Urinary bladder (tissue), 4 donors: ENCODE results near the gene WRAP53. TPM values are rescaled to one million over a fixed set of nuclear protein-coding genes. Genes with fewer than 3 reads are reported as not detected.

Source experiments
- DNase-seq: peaks from one replicate; pipeline ENCODE4 v3.0.0-alpha.2; 2015; ENCODE audit errors: extremely low spot score
- H3K27ac ChIP-seq: one replicate; pipeline ENCODE4 v1.5.1; 2013; ENCODE audit warnings: low read depth, mild to moderate bottlenecking, moderate library complexity
- H3K36me3 ChIP-seq: one replicate; pipeline ENCODE4 v1.6.1; 2013; ENCODE audit warnings: mild to moderate bottlenecking, moderate library complexity; ENCODE audit not compliant: insufficient read depth
- H3K4me1 ChIP-seq: one replicate; pipeline ENCODE4 v1.6.1; 2013; ENCODE audit warnings: mild to moderate bottlenecking, moderate library complexity; ENCODE audit not compliant: insufficient read depth
- H3K4me3 ChIP-seq: one replicate; pipeline ENCODE4 v1.5.1; 2013; ENCODE audit warnings: low read depth, low read length
- WGBS: extraction: QIAGEN DNeasy Blood & Tissue Kit; methylation state at CpG from one replicate; pipeline ENCODE4 v1.1.7; 2013; 5-methylcytosine and 5-hydroxymethylcytosine counted together
- polyA plus RNA-seq: library from polyadenylated mRNA; stranded (reverse); fragments of 200-250 nt; gene quantifications from one replicate; pipeline ENCODE4 v1.2.3, GENCODE V29; 2013
- total RNA-seq: library from RNA; depleted of rRNA; stranded (reverse); fragments of >200 nt; gene quantifications from one replicate; pipeline ENCODE4 v1.2.3, GENCODE V29; 2014
- donor health status: healthy with polysubstance abuse.
- donor health status: healthy.

WRAP53 gene
- total and polyA plus RNA-seq, 2 donors: 4.1 to 7.7 TPM

DNA sequence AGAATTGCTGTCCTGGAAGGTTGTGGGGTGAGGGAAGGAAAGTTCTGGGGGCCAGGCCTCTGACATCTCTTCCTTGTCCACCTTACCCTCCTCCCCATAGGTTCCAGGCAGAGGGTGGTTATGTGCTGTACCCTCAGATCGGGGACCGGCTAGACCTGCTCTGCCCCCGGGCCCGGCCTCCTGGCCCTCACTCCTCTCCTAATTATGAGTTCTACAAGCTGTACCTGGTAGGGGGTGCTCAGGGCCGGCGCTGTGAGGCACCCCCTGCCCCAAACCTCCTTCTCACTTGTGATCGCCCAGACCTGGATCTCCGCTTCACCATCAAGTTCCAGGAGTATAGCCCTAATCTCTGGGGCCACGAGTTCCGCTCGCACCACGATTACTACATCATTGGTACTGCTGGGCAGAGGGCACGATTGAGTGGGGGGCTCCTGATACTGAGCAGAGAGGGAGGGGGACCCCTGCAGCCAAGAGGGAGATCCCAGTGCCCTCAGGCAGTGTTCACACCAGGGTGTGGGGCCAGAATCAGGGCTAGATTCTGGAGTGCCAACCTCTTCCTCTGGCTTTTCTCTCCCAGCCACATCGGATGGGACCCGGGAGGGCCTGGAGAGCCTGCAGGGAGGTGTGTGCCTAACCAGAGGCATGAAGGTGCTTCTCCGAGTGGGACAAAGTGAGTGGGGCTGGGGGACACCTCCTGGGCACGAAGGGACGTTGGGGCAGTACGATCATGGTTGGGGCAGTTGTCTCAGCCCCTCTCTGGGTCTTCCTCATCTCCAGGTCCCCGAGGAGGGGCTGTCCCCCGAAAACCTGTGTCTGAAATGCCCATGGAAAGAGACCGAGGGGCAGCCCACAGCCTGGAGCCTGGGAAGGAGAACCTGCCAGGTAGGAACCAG lies 19.8 kb downstream of the WRAP53 start:
- no peaks in the 10 kb centered on the region for H3K36me3 ChIP-seq
- no peak overlapping the region for H3K27ac ChIP-seq
- no peak for DNase-seq
- H3K4me3 ChIP-seq: no peak overlapping the region
- H3K4me1 ChIP-seq: no peaks in the 10 kb centered on the region
- 89% methylated on average over 22 of the region's 22 CpGs for WGBS

DNA sequence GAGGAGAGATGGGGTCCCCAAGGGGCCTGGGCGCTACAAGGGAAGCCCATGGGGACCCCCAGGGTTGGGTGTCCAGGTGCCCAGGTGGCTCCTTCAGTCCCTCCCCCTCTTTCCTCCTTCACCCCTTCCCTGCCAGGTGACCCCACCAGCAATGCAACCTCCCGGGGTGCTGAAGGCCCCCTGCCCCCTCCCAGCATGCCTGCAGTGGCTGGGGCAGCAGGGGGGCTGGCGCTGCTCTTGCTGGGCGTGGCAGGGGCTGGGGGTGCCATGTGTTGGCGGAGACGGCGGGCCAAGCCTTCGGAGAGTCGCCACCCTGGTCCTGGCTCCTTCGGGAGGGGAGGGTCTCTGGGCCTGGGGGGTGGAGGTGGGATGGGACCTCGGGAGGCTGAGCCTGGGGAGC lies 20.8 kb downstream of the WRAP53 start:
- no peaks in the 10 kb centered on the region for H3K4me1 ChIP-seq
- DNase-seq: no peak
- H3K27ac ChIP-seq: no peak overlapping the region
- no peaks in the 10 kb centered on the region for H3K36me3 ChIP-seq
- WGBS: 88% methylated on average over 11 of the region's 11 CpGs
- H3K4me3 ChIP-seq: no peak overlapping the region

DNA sequence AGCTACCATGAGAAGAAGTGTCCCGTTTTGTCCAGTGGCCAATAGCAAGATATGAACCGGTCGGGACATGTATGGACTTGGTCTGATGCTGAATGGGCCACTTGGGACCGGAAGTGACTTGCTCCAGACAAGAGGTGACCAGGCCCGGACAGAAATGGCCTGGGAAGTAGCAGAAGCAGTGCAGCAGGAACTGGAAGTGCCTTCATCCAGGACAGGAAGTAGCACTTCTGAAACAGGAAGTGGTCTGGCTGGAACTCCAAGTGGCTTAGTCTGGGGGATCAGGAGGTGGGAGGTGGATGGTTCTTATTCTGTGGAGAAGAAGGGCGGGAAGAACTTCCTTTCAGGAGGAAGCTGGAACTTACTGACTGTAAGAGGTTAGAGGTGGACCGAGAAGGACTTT lies 22.0 kb downstream of the WRAP53 start:
- Histone ChIP-seq H3K36me3 (no peaks in the 10 kb centered on the region), H3K4me3 (no peak overlapping the region), H3K4me1 (no peaks in the 10 kb centered on the region), H3K27ac (no peak overlapping the region)
- DNase-seq: no peak
- 87% methylated on average over 7 of the region's 7 CpGs for WGBS

DNA sequence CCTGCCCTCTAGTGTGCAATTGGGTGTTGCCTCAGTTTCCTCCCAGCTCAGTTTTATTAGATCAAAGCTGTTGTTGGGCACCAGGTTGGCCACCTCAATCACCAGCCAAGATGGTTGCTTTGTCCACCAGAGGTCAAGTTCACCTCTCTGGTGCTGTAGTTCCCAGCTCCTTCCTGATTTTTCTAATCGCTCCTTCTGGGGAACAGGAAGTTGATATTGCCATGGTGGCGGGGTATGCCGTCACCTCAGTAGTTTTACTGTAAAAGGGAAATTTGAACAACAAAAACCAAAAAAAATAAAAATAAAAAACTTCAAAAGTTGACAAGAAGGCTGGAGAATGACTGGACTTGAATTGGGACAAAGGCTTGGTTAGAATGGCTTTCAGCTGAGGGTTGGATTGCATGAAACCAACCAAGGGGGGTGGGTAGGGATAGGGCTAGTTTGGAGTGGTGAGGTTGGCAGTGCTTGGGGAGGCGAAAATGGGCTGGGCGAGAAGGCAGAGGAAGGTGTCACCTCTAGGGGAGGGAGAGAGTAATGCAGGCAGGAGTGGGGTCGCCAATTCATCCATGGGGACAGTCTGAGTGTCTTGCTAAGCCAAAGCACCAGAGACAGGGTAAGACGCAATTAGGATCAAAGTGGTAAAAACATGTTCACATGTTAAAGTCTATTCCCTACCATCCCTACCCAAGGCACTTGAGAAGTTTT lies 22.9 kb downstream of the WRAP53 start:
- H3K27ac ChIP-seq: no peak overlapping the region
- H3K4me3 ChIP-seq: no peak overlapping the region
- H3K36me3 ChIP-seq: no peaks in the 10 kb centered on the region
- H3K4me1 ChIP-seq: no peaks in the 10 kb centered on the region
- no peak for DNase-seq
- WGBS: 83% methylated on average over 7 of the region's 7 CpGs

- no peak overlapping the region for H3K4me3 ChIP-seq
- WGBS: 11% methylated on average over 19 of the region's 19 CpGs
- no peak for DNase-seq
- no peaks in the 10 kb centered on the region for H3K4me1 ChIP-seq
- H3K27ac ChIP-seq: no peak overlapping the region
- no peaks in the 10 kb centered on the region for H3K36me3 ChIP-seq
Measured at GRCh38 chr17:7712111-7712771, 24.0 kb downstream of the WRAP53 start.

GRCh38 chr17:7713782-7714181 lies 25.5 kb downstream of the WRAP53 start:
- DNase-seq: no peak
- no peaks in the 10 kb centered on the region for H3K36me3 ChIP-seq
- WGBS: 23% methylated on average over 9 of the region's 9 CpGs
- no peaks in the 10 kb centered on the region for H3K4me1 ChIP-seq
- H3K27ac ChIP-seq: no peak overlapping the region
- H3K4me3 ChIP-seq: no peak overlapping the region

- WGBS: 72% methylated on average over 10 of the region's 10 CpGs
Measured at GRCh38 chr17:7714721-7715594, 26.7 kb downstream of the WRAP53 start.

GRCh38 chr17:7715936-7716886 lies 27.9 kb downstream of the WRAP53 start:
- WGBS: 34% methylated on average over 20 of the region's 20 CpGs

More at GRCh38 chr17:7714721-7715594, 26.7 kb downstream of the WRAP53 start:
- no peak overlapping the region for H3K27ac ChIP-seq
- no peak for DNase-seq
- no peaks in the 10 kb centered on the region for H3K36me3 ChIP-seq
- H3K4me3 ChIP-seq: no peak overlapping the region
- no peaks in the 10 kb centered on the region for H3K4me1 ChIP-seq

DNA sequence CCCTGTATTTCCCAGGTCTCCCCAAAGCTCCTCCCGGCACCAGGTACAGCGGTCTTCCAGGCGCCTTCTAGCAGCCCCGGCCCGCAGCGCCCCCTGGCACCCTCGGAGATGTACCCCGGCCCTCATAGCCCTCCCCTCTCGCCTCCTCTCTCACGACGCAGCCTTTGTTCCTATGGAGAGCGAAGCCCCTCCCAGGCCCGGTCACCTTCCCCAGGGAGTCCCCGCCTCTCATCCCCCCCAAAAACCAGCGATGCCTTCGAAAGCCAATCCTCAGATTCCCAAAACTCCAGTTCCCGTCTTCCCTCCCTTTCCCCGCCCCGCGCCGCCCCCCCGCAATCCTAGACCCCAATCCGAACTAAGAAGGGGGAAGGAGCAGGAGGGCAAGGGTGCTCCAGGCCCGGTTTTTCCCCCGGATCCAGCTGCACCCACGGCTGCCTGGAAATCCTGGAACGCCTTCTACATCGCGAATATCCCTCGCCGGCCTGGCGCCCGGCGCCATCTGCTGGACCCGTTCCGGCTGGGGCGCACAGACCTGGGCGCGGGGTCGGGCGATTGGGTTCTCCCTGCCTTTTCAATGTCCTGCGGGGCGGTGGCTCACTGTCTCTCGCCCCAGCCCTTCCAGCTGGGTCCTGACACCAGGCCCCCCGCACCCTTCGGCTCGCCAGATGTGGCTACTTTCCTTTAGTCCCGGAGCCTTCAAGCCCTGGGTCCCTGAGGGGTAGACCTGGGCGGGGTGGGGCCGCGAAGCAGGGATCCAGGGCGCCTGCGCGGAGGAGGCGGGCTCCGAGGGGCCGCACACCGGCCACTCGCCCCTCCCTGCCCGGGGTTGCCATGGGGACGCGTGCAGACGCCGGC lies 28.9 kb downstream of the WRAP53 start, which contains the start of gene DNAH2:
TSS of gene DNAH2 (plus strand) at position 844 of the 855 bp plus-strand sequence. CDS start 1,991 bp downstream, outside the sequence.
- peak within 1 kb of the TSS; percentile 44 for H3K4me3 ChIP-seq
- DNase-seq: peak; percentile 89
- no peaks in the 10 kb centered on the region for H3K36me3 ChIP-seq
- no peak within 1 kb of the TSS for H3K27ac ChIP-seq
- H3K4me1 ChIP-seq: no peaks in the 10 kb centered on the region
- under 1% methylated on average over 64 of the region's 64 CpGs for WGBS

More at GRCh38 chr17:7715936-7716886, 27.9 kb downstream of the WRAP53 start:
- Histone ChIP-seq H3K27ac (no peak overlapping the region), H3K4me1 (no peaks in the 10 kb centered on the region), H3K36me3 (no peaks in the 10 kb centered on the region), H3K4me3 (peak overlapping the region; percentile 44)
- no peak for DNase-seq

GRCh38 chr17:7717756-7718350 lies 29.6 kb downstream of the WRAP53 start:
- H3K36me3 ChIP-seq: no peaks in the 10 kb centered on the region
- no peaks in the 10 kb centered on the region for H3K4me1 ChIP-seq
- peak overlapping the region; percentile 44 for H3K4me3 ChIP-seq
- DNase-seq: no peak
- WGBS: 6% methylated on average over 16 of the region's 16 CpGs
- H3K27ac ChIP-seq: no peak overlapping the region

- Histone ChIP-seq H3K36me3 (no peaks in the 10 kb centered on the region), H3K27ac (no peak overlapping the region), H3K4me3 (no peak overlapping the region), H3K4me1 (no peaks in the 10 kb centered on the region)
- DNase-seq: no peak
- WGBS: 71% methylated on average over 9 of the region's 9 CpGs
Measured at GRCh38 chr17:7719661-7720060, 31.4 kb downstream of the WRAP53 start.
